Prostate gland (tissue), 2 donors: Measurements from ENCODE around the gene SNRNP48. TPM values are rescaled to one million over a fixed set of nuclear protein-coding genes. Genes with fewer than 3 reads are reported as not detected.

Experiments
- DNase-seq: peaks from one replicate; pipeline ENCODE4 v3.0.0-alpha.2; 2019; ENCODE audit warnings: low spot score
- H3K27ac ChIP-seq, 2 donors: fragments of 200-600 bp; sonication (generic); 2 replicates each; pipeline ENCODE4 v1.5.1; 2017 to 2019
- H3K27me3 ChIP-seq: fragments of 200-600 bp; sonication (generic); replicated peaks from 2 replicates; pipeline ENCODE4 v1.5.1; 2019; ENCODE audit not compliant: insufficient read depth
- H3K36me3 ChIP-seq, 2 donors: fragments of 200-600 bp; sonication (generic); 1 replicate in 1 of 2; 2 replicates in 1 of 2; pipeline versions ENCODE4 v1.5.1 to v1.8.1; 2017 to 2019
- H3K4me1 ChIP-seq: fragments of 200-600 bp; sonication (generic); replicated peaks from 2 replicates; pipeline ENCODE4 v1.5.1; 2019
- H3K4me3 ChIP-seq, 2 donors: fragments of 200-600 bp; sonication (generic); 2 replicates each; pipeline ENCODE4 v1.5.1; 2017 to 2019
- H3K9me3 ChIP-seq: fragments of 200-600 bp; sonication (generic); 2 replicates; pipeline ENCODE4 v1.5.1; 2017
- CTCF ChIP-seq, 4 experiments: fragments of 200-600 bp in 2 of 4; fragments of 450-650 bp in 2 of 4; sonication (generic) in 2 of 4; IDR thresholded peaks; 1 replicate in 3 of 4; 2 replicates in 1 of 4; pipeline ENCODE4 v1.5.1; 2016 to 2019; ENCODE audit warnings: antibody characterized with exemption in 4 of 4, mild to moderate bottlenecking in 2 of 4, moderate library complexity in 2 of 4
- POLR2A ChIP-seq: fragments of 450-650 bp; IDR thresholded peaks from one replicate; pipeline ENCODE4 v1.6.1; 2016; ENCODE audit warnings: antibody characterized with exemption, mild to moderate bottlenecking
- POLR2AphosphoS5 ChIP-seq: sonication (generic); formaldehyde crosslinking; IDR thresholded peaks from one replicate; pipeline ENCODE4 v1.6.1; 2017; ENCODE audit warnings: antibody characterized with exemption
- WGBS: methylation state at CpG from one replicate; pipeline ENCODE4 v1.1.5; 2018; 5-methylcytosine and 5-hydroxymethylcytosine counted together
- intact Hi-C: fragments of 100-400 bp; cut with DNase I; formaldehyde crosslinking; loops from one replicate; pipeline ENCODE4 v1.14.2; 2022
- total RNA-seq, 2 donors: library from RNA; depleted of rRNA; stranded (reverse); fragments of >200 nt; gene quantifications; one replicate each; pipeline ENCODE4 v1.1.0, GENCODE V29; 2016

The SNRNP48 gene
- total RNA-seq, 2 donors from 2014 or later = 13.1 to 19.9 TPM

DNA sequence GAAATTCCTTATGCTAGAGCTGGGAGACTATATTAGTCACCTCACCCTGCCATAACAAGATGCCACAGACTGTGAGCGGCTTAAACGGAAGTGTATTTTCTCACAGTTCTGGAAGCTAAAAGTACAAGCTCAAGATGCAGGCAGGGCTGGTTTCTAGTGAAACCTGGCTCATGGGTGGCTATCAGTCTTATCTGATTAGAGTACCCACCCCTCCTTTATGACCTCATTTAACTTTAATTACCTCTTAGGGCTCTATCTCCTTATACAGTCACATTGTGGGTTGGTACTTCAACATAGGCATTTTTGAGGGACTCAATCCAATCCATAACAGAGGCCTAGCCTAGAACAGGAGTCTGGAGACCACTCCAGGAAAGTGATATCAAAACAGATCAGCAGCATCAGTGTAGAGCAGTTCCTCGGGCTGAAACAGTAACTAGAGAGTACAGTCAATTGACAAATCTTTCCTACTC lies 2.3 kb upstream of the SNRNP48 start:
- DNase-seq = no peak
- WGBS = 67% methylated on average over 3 of the region's 3 CpGs
- Histone ChIP-seq H3K4me1 (no peaks in the 10 kb centered on the region), H3K27ac (no peak overlapping the region), H3K4me3 (no peak overlapping the region), H3K27me3 (no peaks in the 10 kb centered on the region), H3K36me3 (no peaks in the 10 kb centered on the region), H3K9me3 (no peaks in the 10 kb centered on the region)
- intact Hi-C loops = no loop called here
- TF ChIP-seq POLR2AphosphoS5 (no peak), POLR2A (no peak), CTCF (IDR thresholded peaks at IDR 0.05) (no peak)

GRCh38 chr6:7588506-7588905 lies 1.5 kb upstream of the SNRNP48 start:
- Histone ChIP-seq H3K36me3 (no peaks in the 10 kb centered on the region), H3K9me3 (no peaks in the 10 kb centered on the region), H3K27me3 (no peaks in the 10 kb centered on the region), H3K27ac (no peak overlapping the region), H3K4me1 (no peaks in the 10 kb centered on the region), H3K4me3 (no peak overlapping the region)
- DNase-seq = no peak
- WGBS = 77% methylated on average over 4 of the region's 4 CpGs
- TF ChIP-seq POLR2AphosphoS5 (no peak), CTCF (IDR thresholded peaks at IDR 0.05) (no peak)
- intact Hi-C loops = no loop called here

DNA sequence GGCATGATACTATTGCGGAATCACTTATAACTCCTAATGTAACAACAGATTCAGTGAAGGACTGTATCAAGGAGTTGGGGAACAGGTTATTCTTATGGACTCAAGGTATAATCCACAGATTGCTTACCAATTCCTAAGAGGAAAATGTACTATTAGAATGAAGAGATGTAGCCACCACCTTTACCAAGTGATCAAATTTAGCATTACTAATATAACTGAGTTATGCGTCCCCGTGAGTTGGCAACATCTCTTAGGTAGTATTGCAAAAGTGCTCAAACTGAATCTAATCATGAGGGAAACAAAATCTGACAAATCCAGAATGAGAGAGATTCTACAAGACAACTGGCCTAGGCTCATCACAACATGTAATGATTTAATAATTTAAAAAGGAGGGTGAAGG lies 777 bp upstream of the SNRNP48 start:
- H3K36me3 ChIP-seq = no peaks in the 10 kb centered on the region
- no peak overlapping the region for H3K27ac ChIP-seq
- 76% methylated on average over 3 of the region's 3 CpGs for WGBS
- H3K4me1 ChIP-seq = no peaks in the 10 kb centered on the region
- no peaks in the 10 kb centered on the region for H3K27me3 ChIP-seq
- intact Hi-C loops = no loop called here
- DNase-seq = no peak
- no peak for TF ChIP-seq POLR2AphosphoS5
- no peak for TF ChIP-seq CTCF (IDR thresholded peaks at IDR 0.05)
- no peak for TF ChIP-seq POLR2A
- H3K9me3 ChIP-seq = no peaks in the 10 kb centered on the region
- H3K4me3 ChIP-seq = no peak overlapping the region

DNA sequence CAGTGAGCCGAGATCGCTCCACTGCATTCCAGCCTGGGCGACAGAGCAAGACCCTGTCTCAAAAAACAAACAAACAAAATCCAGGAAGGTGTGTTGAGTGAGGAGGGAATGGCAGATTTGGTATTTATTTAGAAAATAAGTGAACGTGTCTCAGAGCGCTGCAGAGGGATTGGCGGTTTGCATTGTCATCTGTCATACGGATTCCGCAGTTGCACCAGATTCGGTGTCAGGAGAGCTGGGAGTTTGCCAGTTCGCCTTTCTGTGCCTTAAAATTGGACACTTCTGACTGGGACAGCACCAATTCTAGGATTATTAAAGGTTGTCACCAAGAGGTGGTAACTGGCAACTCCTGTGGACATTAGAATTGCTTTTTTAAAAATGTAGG lies 912 bp downstream of the SNRNP48 start:
- no peak for DNase-seq
- Histone ChIP-seq H3K27me3 (no peaks in the 10 kb centered on the region), H3K27ac (no peak overlapping the region), H3K9me3 (no peaks in the 10 kb centered on the region), H3K36me3 (no peaks in the 10 kb centered on the region), H3K4me1 (no peaks in the 10 kb centered on the region), H3K4me3 (peak overlapping the region; percentile 82 to 97)
- WGBS = 18% methylated on average over 10 of the region's 10 CpGs
- TF ChIP-seq POLR2AphosphoS5 (no peak), CTCF (IDR thresholded peaks at IDR 0.05) (no peak), POLR2A (no peak)
- intact Hi-C loops = loop anchor here (2.0 to 10.0 kb wide), 2 partner anchors 196 to 278 kb away; partner anchors contain the start of gene SSR1

- Histone ChIP-seq H3K27me3 (no peaks in the 10 kb centered on the region), H3K4me3 (no peak overlapping the region), H3K4me1 (no peaks in the 10 kb centered on the region), H3K27ac (no peak overlapping the region), H3K36me3 (no peaks in the 10 kb centered on the region), H3K9me3 (no peaks in the 10 kb centered on the region)
- intact Hi-C loops = loop anchor here (2.0 to 10.0 kb wide), 2 partner anchors 197 to 279 kb away; partner anchors contain the start of gene SSR1
- TF ChIP-seq POLR2A (no peak), POLR2AphosphoS5 (no peak), CTCF (IDR thresholded peaks at IDR 0.05) (no peak)
- 93% methylated on average over 5 of the region's 5 CpGs for WGBS
- no peak for DNase-seq
Measured at GRCh38 chr6:7591770-7592169, 1.8 kb downstream of the SNRNP48 start.
